CD4-positive, alpha-beta T cell treated with Interleukin-17A for 1 hour (primary cell): ENCODE data around the gene DQX1.
A peak's percentile ranks its signal among the peaks of the same experiment; 100 is the strongest.

Experiments
- DNase-seq: peaks from one replicate; pipeline ENCODE4 v3.0.0-alpha.2; 2020

DQX1 gene

DNA sequence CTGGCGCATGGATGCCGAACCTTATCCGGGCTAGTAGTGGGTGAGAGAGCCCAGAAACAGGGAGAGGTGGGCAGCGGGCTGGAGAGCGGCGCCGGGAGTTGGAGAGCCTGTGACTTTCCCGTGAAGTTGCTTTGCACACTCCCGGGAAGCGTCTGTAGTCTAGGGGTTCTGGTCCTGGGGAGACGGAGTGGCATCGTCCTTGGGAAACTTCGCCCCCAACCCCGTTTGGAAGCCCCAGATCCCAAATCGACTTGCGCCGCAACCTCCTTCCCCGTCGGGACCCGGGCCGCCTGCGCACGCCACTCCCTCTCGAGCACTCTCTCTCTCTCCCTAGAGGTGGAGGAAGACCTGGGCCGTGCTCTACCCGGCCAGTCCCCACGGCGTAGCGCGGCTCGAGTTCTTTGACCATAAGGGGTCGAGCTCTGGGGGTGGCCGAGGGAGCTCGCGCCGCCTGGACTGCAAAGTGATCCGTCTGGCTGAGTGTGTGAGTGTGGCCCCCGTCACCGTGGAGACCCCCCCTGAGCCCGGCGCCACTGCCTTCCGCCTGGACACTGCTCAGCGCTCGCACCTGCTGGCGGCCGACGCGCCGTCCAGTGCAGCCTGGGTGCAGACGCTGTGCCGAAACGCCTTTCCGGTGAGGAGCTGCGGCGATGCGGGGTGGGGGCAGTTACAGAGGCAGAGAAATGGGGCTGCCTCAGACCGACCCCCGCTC, 28.9 kb upstream of the DQX1 start:
- peak; percentile 54 for DNase-seq

DNA sequence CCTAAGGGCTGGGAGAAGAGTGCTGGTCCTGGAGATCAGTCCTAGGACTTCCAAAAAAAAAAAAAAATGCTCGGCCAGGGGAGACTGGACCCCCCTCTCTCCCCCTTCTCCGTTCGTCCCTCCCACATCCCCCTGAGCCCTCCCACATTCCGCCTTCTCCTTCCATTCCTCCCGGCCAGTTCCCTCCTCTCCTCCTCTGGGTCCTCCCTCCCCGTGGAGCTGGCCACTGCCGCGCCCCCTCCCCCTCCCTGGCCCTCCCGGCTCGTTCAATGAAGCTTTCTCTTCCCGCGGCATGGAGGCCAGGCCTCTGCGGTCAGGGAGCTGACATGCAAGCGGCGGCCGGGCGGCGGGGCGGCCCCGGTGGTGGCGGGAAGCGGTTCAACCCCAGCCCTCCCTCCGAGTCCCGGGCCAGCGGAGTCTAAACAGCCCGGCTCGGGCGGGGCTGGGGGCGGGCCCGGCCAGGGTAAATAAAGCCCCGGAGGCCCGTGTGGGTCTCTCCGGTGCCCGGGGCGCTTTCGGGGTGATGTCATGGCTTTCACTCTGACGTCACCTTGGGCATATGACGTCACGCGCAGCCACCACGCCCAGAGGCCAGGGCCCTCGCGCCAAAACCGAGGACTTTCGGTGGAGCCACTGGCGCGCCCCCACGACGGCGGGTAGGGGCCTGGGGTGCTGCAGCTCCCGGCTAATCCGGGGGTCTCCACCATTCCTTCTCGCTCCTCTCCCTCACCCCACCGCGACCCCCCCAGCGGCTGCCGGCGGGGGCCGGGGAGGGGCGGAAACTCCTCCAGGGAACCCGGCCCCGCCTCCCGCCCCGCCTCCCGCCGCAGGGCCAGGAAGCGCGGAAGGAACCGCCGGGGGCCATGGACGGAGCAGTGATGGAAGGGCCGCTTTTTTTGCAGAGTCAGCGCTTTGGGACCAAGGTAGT, 28.1 kb upstream of the DQX1 start, which contains the start of the genes DOK1 and LOXL3:
Gene DOK1, plus strand, starts transcription at position 829 of the 928 bp plus-strand sequence. Its CDS starts 35 bp downstream, at position 864.
Gene LOXL3, minus strand, starts transcription at position 51 of the 928 bp plus-strand sequence. CDS start 1,308 bp downstream, outside the sequence.
- peak; percentile 88 for DNase-seq

GRCh38 chr2:74552914-74553811, 27.1 kb upstream of the DQX1 start:
- no peak for DNase-seq

DNA sequence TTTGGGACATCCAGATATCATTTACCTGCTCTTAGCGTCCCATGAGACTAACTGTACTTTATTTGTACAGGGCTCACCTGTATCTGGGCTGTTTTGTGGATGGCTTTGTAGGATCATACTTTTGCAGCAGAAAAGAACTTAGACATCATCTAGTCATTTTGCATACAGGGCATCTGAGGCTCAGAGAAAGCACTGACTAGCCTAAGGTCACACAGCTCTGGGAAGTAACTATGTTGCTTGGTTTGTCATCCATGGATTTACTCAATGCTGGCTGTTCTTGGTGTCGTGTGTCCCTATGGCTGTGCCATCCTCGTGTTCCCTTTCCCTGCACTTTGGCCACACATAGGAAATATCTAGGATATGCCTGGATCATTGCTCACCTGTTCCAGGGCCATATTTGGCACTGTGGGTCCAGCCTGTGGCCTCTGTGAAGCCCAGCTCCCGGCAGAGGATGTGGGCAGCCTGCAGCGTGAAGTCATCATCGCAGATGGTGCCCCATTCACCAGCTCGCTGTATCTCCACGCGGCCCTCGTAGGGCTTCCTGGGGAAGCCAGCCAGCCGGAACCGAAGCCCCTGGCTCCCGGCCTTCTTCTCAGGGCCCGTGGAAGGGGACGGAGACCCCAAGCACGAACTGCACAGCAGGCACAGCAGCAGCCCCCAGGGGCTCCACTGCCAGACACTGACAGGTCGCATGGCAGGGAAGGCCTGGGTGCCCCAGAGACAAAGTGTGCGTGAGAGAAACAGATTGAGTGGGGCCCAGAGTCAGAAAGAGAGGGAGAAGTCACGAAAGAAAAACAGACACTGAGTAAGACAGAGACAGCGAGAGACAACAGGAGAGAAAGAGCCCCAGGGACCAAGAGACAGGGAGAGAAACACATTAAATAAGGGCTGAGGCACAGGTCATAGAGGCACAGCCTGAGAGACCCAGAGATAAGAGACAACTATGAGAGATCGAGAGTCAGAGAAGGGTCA, 26.2 kb upstream of the DQX1 start:
- no peak for DNase-seq

GRCh38 chr2:74551530-74551929, 25.5 kb upstream of the DQX1 start:
- DNase-seq: no peak

DNA sequence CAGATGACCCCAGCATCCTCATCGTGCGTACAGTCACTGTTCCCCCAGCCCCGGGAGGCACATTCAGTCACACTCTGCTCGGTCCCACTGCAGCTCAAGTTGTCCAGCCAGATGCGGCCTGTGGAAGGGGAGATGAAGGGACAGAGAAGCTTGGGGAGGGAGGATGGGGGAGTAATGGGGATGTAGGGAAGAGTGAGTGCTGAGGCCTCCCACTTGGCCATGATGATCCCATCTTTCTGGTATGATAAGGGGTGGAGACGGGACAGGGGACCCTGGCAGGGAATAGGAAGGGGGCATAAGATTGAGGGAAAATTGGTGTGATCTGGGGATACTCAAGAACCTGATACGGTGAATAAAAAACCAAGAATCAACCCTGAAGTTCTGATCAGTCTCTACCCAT, 24.2 kb upstream of the DQX1 start:
- DNase-seq: no peak

DNA sequence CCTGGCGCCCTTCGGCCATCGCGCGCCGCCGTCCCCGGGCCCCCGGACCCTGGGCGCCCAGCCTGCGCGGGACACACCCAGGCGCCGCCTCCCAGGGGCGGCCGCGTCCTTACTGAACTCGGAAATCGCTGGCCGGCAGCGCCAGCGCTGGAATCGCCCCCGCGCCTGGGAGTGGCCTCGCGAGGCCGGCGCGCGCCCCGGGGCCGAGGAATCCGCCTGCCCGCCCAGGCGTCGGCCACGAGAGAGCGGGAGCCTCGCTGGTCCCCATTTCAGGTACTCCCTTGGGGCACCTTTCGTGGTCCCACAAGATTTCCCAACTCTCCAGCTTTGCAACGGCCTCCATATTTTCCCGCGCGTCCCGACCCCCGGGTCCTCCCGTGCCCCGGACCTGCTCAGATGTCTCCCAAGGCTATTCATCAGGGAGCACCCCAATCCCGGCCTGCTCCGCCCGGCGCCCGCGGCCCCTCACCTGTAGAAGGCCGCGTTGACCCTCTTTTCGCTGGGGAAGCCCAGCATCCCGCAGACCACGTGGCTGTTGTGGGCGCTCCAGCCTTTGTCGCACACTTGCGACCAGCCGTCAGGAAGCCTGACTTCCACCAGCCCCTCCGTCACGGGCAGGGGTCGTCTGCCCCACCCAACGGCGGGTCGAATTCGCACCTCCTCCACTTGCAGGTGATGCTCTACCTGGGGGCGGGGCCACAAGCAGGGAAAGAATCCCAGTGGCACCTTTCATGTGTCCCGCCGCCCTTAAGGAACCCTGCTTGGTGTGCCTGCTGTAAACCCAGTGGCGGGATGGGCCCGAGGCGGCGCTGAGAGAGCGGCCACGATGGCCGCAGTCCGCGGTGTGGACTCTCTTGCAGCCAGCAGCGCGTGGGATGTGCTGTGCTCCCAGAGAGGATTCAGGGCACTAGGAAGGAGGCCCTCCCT, 23.1 kb upstream of the DQX1 start:
- DNase-seq: no peak

DNA sequence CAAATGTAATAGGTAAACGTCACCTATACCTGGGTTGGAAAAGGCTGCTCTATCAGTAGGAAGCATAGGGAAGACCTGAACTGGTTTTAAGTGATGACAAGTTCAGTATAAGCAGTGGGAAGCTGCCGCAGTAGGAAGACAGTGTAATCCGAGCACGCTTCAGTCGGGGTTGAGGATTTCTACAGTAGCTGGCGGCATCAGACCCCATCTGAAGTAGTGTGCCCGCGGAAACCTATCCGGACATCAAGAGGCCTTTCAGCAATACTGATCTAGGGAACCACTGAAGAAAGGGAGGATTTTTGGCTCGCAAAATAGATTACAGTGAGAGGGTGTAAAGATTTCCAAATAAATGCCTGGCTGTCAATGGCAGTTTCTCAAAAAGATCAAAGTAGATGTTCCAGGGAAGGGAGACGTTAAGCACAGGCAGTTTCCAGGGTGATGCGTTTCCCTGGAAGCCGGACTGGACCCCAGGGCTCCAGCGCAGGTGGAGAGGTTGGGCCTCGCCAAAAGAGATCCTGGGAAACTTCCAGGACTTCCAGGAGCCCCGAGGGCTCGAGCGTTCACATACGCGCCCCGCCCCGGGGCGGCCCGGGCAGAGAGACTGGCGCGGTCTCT, 22.4 kb upstream of the DQX1 start:
- no peak for DNase-seq

- no peak for DNase-seq
Measured at GRCh38 chr2:74546004-74546403, 20.0 kb upstream of the DQX1 start.

DNA sequence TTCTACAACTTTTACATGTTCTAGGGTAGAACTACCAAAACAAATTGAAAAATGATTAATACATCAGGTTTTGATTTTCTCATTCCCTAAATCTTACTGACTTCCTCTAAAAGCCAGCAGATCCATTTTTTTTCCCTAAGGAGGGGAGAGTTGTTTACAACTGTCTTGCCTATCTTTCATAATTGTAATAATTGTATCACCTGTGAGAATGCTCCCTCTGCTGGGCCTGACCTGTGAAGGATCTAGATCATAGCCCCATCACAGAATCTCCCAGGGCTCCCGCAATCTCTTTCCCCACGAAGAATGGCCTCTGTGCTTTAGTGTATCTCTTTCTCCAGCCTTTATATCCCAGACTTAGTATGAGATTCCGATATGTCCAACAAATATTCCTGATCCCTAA, 18.6 kb upstream of the DQX1 start:
- peak; percentile 30 for DNase-seq

GRCh38 chr2:74542978-74543377, 16.9 kb upstream of the DQX1 start:
- DNase-seq: no peak

GRCh38 chr2:74540291-74540690, 14.3 kb upstream of the DQX1 start:
- DNase-seq: no peak

DNA sequence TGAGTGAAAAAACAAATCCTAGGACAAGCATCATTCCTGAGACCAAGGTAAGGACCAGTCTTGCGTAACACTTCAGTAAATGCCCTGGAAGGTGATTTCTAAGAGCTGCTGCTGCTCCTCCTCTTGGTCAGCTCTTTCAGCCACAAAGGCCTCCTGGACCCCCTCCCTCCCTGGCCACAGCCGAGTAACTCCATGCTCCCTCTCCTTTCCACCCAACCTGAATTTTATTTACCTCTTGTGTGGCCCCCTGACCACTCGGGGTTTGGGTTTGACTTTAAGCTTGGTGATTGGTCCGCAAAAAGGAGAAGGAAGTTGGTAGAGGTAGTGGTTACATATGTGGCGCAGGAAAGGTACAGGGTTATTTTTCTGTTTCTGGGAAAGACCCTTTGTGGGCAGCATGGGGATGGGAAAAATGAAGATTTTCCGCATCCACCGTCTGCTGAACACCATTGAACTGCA, 12.9 kb upstream of the DQX1 start:
- no peak for DNase-seq

- DNase-seq: no peak
Measured at GRCh38 chr2:74537140-74537539, 11.1 kb upstream of the DQX1 start.

- DNase-seq: no peak
Measured at GRCh38 chr2:74536166-74536950, 10.3 kb upstream of the DQX1 start.

DNA sequence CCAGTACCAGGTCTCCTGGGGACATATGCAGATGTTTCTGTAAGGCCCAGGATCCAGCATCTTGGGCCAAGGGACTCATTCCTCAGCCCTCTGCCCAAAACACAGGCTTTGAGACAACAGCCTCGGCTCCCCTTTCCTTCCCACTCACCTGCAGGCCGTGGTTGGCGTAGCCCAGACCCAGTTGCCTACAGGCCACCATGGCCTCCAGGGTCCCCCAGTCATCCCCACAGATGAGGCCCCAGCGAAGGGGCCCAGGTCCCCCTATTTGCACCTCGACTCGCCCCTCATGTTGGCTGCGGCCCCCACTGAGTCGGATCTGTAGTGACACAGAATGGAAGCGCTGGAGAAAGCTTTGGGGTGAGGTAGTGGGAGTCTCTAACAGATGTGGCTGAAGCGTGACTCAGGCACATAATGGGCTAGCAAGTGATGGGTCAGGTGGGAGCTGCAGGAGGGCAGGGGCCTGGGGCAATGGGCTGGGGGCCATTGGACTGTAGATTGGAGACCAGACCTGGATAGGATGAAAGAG, 9.5 kb upstream of the DQX1 start:
- no peak for DNase-seq

- DNase-seq: no peak
Measured at GRCh38 chr2:74534411-74534810, 8.4 kb upstream of the DQX1 start.

GRCh38 chr2:74533464-74533863, 7.4 kb upstream of the DQX1 start:
- no peak for DNase-seq

DNA sequence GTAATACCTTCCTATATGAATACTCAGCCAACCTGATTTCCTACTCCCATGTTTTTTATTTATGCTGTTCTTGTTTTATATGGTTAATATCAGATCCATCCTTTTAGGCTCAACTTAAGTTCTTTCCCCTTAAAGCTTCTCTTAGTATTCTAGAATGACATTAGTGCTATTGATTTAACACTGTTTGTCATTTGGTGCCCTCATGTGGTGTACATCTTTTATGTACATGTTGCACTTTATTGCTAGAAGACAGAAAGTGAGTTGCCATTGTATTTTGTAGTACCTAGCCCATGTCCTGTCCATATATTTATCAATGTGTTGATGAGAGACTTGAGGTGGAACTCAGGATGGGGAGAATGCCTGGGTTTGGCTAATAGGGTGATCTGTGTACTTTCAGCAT, 6.2 kb upstream of the DQX1 start:
- DNase-seq: peak; percentile 71
